Endothelial cell (in vitro differentiated cells): Measurements from ENCODE around the gene CREBRF. TPM values are rescaled to one million over a fixed set of nuclear protein-coding genes. Genes with fewer than 3 reads are reported as not detected.
"Not testable (repeated sequence)": the region's sequence is repeated elsewhere in the genome, so short reads cannot be mapped to it uniquely, and the experiment has no call there.

ENCODE experiments used
- DNase-seq: peaks from one replicate; pipeline ENCODE4 v3.0.0; 2021; ENCODE audit warnings: low spot score
- H3K27ac Mint-ChIP-seq: one replicate; pipeline ENCODE4 v1.8.0; 2021; ENCODE audit warnings: mixed read lengths, inconsistent platforms; ENCODE audit not compliant: unreplicated experiment
- H3K27me3 Mint-ChIP-seq: one replicate; pipeline ENCODE4 v1.8.0; 2021; ENCODE audit warnings: mild to moderate bottlenecking, moderate library complexity, mixed read lengths, inconsistent platforms; ENCODE audit not compliant: unreplicated experiment
- H3K36me3 Mint-ChIP-seq: one replicate; pipeline ENCODE4 v1.8.0; 2021; ENCODE audit warnings: mild to moderate bottlenecking, low read depth, mixed read lengths, inconsistent platforms; ENCODE audit not compliant: unreplicated experiment
- H3K4me1 Mint-ChIP-seq: one replicate; pipeline ENCODE4 v1.8.0; 2021; ENCODE audit warnings: mild to moderate bottlenecking, mixed read lengths, inconsistent platforms; ENCODE audit not compliant: unreplicated experiment
- H3K4me3 Mint-ChIP-seq: one replicate; pipeline ENCODE4 v1.8.0; 2021; ENCODE audit warnings: mild to moderate bottlenecking, mixed read lengths, inconsistent platforms; ENCODE audit not compliant: unreplicated experiment
- H3K9me3 Mint-ChIP-seq: one replicate; pipeline ENCODE4 v1.8.0; 2021; ENCODE audit warnings: mixed read lengths, inconsistent platforms; ENCODE audit not compliant: unreplicated experiment
- total RNA-seq: library from RNA; stranded (reverse); fragmentation: NEBNext Ultra II Directional; extraction: Animal tissue kit (Norgen Biotek cat#: 25700); gene quantifications from one replicate; pipeline ENCODE4 v1.2.1, GENCODE V29; 2021; ENCODE audit not compliant: unreplicated experiment
- TF ChIP-seq, protein P1 (sequence below): fragments of 200-600 bp; sonication (generic); IDR thresholded peaks from one replicate; pipeline ENCODE4 v1.5.0; 2021; ENCODE audit warnings: antibody characterized with exemption; ENCODE audit not compliant: unreplicated experiment

Gene CREBRF
- total RNA-seq, 1 donor from 2014 or later: 19.9 TPM

DNA sequence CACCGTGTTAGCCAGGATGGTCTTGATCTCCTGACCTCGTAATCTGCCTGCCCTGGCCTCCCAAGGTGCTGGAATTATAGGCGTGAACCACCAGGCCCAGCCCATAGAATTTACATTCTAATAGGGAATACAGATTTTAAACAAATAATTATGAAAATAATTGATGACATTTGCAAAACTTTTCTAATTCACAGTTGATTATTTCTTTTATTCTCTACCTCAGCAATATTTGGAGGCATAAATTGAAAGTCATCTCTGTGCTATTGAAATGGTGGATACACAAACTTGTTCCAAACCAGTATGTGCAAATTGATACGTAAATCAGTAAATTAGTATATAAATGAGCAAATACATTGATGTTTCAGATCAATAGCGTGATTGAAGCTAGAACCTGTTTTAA, 96.4 kb downstream of the CREBRF start:
- Mint-ChIP-seq H3K27me3 (no peaks in the 10 kb centered on the region), H3K9me3 (no peaks in the 10 kb centered on the region), H3K4me3 (no peak overlapping the region), H3K36me3 (peaks cover 13% of the 10 kb centered on the region), H3K27ac (no peak overlapping the region), H3K4me1 (no peaks in the 10 kb centered on the region)
- TF ChIP-seq, protein P1, sequence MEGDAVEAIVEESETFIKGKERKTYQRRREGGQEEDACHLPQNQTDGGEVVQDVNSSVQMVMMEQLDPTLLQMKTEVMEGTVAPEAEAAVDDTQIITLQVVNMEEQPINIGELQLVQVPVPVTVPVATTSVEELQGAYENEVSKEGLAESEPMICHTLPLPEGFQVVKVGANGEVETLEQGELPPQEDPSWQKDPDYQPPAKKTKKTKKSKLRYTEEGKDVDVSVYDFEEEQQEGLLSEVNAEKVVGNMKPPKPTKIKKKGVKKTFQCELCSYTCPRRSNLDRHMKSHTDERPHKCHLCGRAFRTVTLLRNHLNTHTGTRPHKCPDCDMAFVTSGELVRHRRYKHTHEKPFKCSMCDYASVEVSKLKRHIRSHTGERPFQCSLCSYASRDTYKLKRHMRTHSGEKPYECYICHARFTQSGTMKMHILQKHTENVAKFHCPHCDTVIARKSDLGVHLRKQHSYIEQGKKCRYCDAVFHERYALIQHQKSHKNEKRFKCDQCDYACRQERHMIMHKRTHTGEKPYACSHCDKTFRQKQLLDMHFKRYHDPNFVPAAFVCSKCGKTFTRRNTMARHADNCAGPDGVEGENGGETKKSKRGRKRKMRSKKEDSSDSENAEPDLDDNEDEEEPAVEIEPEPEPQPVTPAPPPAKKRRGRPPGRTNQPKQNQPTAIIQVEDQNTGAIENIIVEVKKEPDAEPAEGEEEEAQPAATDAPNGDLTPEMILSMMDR: no peak
- no peak for DNase-seq

DNA sequence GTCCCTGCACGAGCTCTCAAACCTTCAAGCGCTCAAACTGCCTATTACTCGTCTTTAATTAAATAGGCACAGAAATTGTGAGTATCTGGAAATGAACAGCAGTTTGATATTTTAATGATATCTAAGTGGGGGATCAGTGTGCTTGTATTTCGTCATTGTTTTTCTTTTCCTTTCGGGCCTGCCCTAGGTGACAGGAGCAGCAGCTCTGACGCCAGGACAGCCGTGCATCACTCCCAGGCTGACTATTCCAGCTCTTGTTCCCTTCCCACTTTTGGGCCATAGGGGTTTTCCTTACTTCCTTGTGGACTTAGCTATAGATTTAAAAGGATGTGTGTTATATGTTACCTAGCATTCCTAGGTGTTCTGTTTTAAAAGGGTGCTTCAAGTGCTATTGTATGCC, 97.7 kb downstream of the CREBRF start:
- Mint-ChIP-seq H3K4me1 (no peaks in the 10 kb centered on the region), H3K9me3 (no peaks in the 10 kb centered on the region)

DNA sequence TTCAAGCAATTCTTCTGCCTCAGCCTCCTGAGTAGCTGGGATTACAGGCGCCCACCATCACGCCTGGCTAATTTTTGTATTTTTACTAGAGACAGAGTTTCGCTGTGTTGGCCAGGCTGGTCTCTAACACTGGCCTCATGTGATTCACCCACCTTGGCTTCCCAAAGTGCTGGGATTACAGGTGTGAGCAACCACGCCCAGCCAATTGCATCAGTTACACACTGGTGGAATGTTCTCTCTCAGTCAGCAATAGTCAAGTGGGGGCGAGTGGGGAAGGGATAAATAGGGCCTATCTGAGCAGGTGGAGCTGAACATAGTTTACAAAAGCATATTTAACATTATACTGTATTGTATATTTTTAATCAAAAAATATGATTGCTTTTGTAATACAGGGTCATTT, 98.5 kb downstream of the CREBRF start:
- H3K4me1 Mint-ChIP-seq: not testable (repeated sequence)

More for the DNA sequence above, 97.7 kb downstream of the CREBRF start:
- Mint-ChIP-seq H3K36me3 (peaks cover 14% of the 10 kb centered on the region), H3K27ac (no peak overlapping the region), H3K4me3 (no peak overlapping the region), H3K27me3 (no peaks in the 10 kb centered on the region)
- TF ChIP-seq, protein P1: no peak
- DNase-seq: no peak

DNA sequence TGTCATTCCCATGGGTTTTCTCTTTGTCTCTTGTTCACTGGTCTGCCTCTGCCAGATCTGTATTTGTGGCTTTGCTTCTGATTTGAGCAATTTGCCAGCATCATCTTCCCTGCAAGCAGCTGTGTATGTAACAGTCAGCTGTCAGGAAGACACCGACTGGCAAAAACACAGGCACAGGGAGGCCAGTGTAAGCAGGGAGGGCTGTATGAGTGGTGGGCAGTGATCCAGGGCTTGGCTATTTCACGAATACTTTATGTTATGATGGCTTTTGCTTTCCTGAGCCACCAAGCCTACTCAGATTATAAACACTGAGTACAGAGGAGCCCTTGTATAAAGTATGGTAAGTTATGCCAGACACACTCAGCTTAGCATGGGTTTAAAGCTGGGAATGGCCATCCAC, 99.8 kb downstream of the CREBRF start:
- no peaks in the 10 kb centered on the region for H3K9me3 Mint-ChIP-seq
- TF ChIP-seq, protein P1: no peak
- no peaks in the 10 kb centered on the region for H3K27me3 Mint-ChIP-seq
- H3K4me3 Mint-ChIP-seq: no peak overlapping the region
- DNase-seq: no peak
- no peak overlapping the region for H3K27ac Mint-ChIP-seq
- H3K4me1 Mint-ChIP-seq: no peaks in the 10 kb centered on the region
- H3K36me3 Mint-ChIP-seq: peaks cover 12% of the 10 kb centered on the region

More for the DNA sequence above, 98.5 kb downstream of the CREBRF start:
- H3K4me3 Mint-ChIP-seq, H3K27me3 Mint-ChIP-seq, DNase-seq, H3K27ac Mint-ChIP-seq, H3K9me3 Mint-ChIP-seq: not testable (repeated sequence)
- peaks cover 10% of the 10 kb centered on the region for H3K36me3 Mint-ChIP-seq

DNA sequence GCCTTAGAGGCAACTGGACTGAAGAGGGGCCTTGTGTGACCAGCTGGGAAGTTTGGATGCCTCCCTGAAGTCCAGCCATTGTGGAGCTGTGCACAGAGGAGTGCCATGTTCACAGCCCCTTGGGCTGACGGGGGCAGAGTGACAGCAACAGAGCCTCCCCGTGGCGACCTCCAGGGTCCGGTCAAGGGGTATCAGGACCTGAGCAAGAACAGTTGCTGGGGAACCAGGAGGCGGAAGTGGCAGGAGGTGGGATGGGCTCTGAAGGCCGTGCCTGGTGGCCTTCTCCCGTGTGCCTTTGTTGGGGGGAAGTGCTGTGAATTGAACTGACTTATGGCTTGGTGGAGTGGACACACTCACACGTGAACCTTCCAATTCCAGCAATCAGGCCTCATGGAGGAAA, 102.2 kb downstream of the CREBRF start:
- Mint-ChIP-seq H3K4me1 (no peaks in the 10 kb centered on the region), H3K36me3 (peaks cover 15% of the 10 kb centered on the region), H3K4me3 (no peak overlapping the region), H3K27me3 (no peaks in the 10 kb centered on the region), H3K27ac (no peak overlapping the region), H3K9me3 (no peaks in the 10 kb centered on the region)
- no peak for DNase-seq
- TF ChIP-seq, protein P1: no peak

DNA sequence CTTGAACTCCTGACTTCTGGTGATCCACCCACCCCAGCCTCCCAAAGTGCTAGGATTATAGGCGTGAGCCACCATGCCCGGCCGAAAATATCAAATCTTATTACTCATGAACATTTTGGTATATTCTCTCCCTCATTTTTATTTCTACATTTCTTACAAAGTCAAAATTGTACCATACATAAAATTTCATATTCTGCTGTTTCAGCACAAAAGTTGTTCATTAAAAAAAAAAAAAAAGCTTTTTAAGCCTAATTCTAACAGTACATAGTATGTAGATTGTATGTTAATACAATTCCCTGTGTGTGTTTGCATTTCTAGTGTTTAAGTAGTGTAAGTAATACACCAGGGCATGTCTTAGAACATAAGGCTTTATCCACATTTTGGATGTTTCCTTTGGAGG, 103.1 kb downstream of the CREBRF start:
- Mint-ChIP-seq H3K4me3 (no peak overlapping the region), H3K4me1 (no peaks in the 10 kb centered on the region), H3K27me3 (no peaks in the 10 kb centered on the region), H3K36me3 (peaks cover 15% of the 10 kb centered on the region), H3K9me3 (no peaks in the 10 kb centered on the region), H3K27ac (no peak overlapping the region)
- TF ChIP-seq, protein P1: no peak
- DNase-seq: no peak
